Smooth muscle cell (in vitro differentiated cells): ENCODE measurements around the gene AARSD1. TPM values are rescaled to one million over a fixed set of nuclear protein-coding genes. Genes with fewer than 3 reads are reported as not detected.
"Not testable (repeated sequence)": the region's sequence is repeated elsewhere in the genome, so short reads cannot be mapped to it uniquely, and the experiment has no call there.

ENCODE experiments used
- DNase-seq: peaks from one replicate; lab custom pipeline; 2025; ENCODE audit not compliant: unreplicated experiment; lab: John Stamatoyannopoulos, UW
- H2AFZ ChIP-seq: fragments of 200-600 bp; sonication (generic); 2 replicates; pipeline ENCODE4 v1.6.0; 2016; ENCODE audit warnings: antibody characterized with exemption, low read depth, mild to moderate bottlenecking
- H3F3A ChIP-seq: fragments of 200-600 bp; sonication (generic); 2 replicates; pipeline ENCODE4 v1.6.0; 2017; ENCODE audit warnings: antibody characterized with exemption, low read depth
- H3K27ac ChIP-seq: fragments of 200-600 bp; sonication (generic); 2 replicates; pipeline ENCODE4 v1.5.1; 2016; ENCODE audit warnings: low read depth, mild to moderate bottlenecking
- H3K27me3 ChIP-seq: fragments of 200-600 bp; sonication (generic); 2 replicates; pipeline ENCODE4 v1.6.1; 2016; ENCODE audit warnings: low read depth, mild to moderate bottlenecking
- H3K36me3 ChIP-seq: fragments of 200-600 bp; sonication (generic); 2 replicates; pipeline ENCODE4 v1.5.1; 2016; ENCODE audit warnings: low read depth
- H3K4me1 ChIP-seq: fragments of 200-600 bp; sonication (generic); 2 replicates; pipeline ENCODE4 v1.5.1; 2016; ENCODE audit warnings: low read depth
- H3K4me2 ChIP-seq: fragments of 200-600 bp; sonication (generic); 2 replicates; pipeline ENCODE4 v1.6.0; 2016; ENCODE audit warnings: mild to moderate bottlenecking
- H3K4me3 ChIP-seq: fragments of 200-600 bp; sonication (generic); 2 replicates; pipeline ENCODE4 v1.5.1; 2016; ENCODE audit warnings: mild to moderate bottlenecking
- H3K79me2 ChIP-seq: fragments of 200-600 bp; sonication (generic); 2 replicates; pipeline ENCODE4 v1.6.0; 2016; ENCODE audit warnings: low read depth, mild to moderate bottlenecking
- H3K9ac ChIP-seq: fragments of 200-600 bp; sonication (generic); 2 replicates; pipeline ENCODE4 v1.6.0; 2016; ENCODE audit warnings: low read depth
- H3K9me3 ChIP-seq: fragments of 200-600 bp; sonication (generic); replicated peaks from 2 replicates; pipeline ENCODE4 v1.5.1; 2016; ENCODE audit warnings: low read depth
- H4K20me1 ChIP-seq: fragments of 200-600 bp; sonication (generic); 2 replicates; pipeline ENCODE4 v1.6.0; 2016; ENCODE audit warnings: low read depth
- CTCF ChIP-seq: fragments of 200-600 bp; sonication (generic); IDR thresholded peaks from 2 replicates; pipeline ENCODE4 v1.5.1; 2017; ENCODE audit warnings: borderline replicate concordance, mild to moderate bottlenecking, antibody characterized with exemption; ENCODE audit not compliant: insufficient read depth, poor library complexity, severe bottlenecking
- WGBS: methylation state at CpG from one replicate; pipeline ENCODE4 v1.1.7; 2016; ENCODE audit warnings: low lambda C conversion rate; 5-methylcytosine and 5-hydroxymethylcytosine counted together
- polyA plus RNA-seq: library from polyadenylated mRNA; unstranded; fragments of >200 nt; fragmentation: Nextera tagmentation; extraction: Ambion mirVana; gene quantifications from 2 replicates; pipeline ENCODE4 v1.2.1, GENCODE V29; 2016
- total RNA-seq: library from RNA; depleted of rRNA; stranded (reverse); fragments of >200 nt; gene quantifications from 2 replicates; pipeline ENCODE4 v1.2.3, GENCODE V29; 2014

AARSD1 gene
- total and polyA plus RNA-seq, 2 experiments from 2014 or later: 22.0 to 48.0 TPM

DNA sequence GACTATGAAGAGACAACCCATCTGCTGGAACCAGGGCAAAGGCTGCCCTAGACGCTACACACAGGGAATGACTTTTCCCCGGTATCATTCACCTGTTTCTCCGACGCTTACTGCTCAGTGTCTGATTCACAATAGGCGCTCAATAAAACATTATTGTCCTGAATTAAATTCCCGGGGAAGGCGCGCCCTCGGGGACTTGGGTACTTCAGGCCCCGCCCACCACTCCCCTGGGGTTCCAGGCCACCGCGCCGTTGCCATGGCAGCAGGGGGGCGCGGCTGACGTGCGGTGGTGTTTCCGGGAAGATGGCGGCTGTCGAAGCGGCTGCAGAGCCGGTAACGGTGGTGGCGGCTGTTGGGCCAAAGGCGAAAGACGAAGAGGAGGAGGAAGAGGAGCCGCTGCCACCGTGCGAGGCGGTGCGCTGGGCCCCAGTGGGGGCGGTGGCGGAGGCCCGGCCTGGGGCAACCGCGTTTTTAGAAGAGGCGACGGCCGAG is 16.1 kb upstream of the AARSD1 start, which contains the start of gene RUNDC1:
TSS of gene RUNDC1 (plus strand) at position 292 of the 492 bp plus-strand sequence. CDS start at position 304, 12 bp downstream.
- H3K9me3 ChIP-seq: no peaks in the 10 kb centered on the region
- H3K79me2 ChIP-seq: peaks cover 37% of the 10 kb centered on the region
- H3K27ac ChIP-seq: peak within 1 kb of the TSS; percentile 81
- peak within 1 kb of the TSS; percentile 99 for H3K4me2 ChIP-seq
- peak within 1 kb of the TSS; percentile 93 for H3K4me3 ChIP-seq
- H3K36me3 ChIP-seq: no peaks in the 10 kb centered on the region
- TF ChIP-seq CTCF: no peak
- under 1% methylated on average over 25 of the region's 39 CpGs for WGBS
- peak within 1 kb of the TSS; percentile 90 for H3K9ac ChIP-seq
- no peaks in the 10 kb centered on the region for H3F3A ChIP-seq
- no peaks in the 10 kb centered on the region for H3K27me3 ChIP-seq
- peak; percentile 60 for DNase-seq
- peaks cover 7% of the 10 kb centered on the region for H3K4me1 ChIP-seq
- H4K20me1 ChIP-seq: peaks cover 27% of the 10 kb centered on the region
- peak within 1 kb of the TSS; percentile 79 for H2AFZ ChIP-seq

DNA sequence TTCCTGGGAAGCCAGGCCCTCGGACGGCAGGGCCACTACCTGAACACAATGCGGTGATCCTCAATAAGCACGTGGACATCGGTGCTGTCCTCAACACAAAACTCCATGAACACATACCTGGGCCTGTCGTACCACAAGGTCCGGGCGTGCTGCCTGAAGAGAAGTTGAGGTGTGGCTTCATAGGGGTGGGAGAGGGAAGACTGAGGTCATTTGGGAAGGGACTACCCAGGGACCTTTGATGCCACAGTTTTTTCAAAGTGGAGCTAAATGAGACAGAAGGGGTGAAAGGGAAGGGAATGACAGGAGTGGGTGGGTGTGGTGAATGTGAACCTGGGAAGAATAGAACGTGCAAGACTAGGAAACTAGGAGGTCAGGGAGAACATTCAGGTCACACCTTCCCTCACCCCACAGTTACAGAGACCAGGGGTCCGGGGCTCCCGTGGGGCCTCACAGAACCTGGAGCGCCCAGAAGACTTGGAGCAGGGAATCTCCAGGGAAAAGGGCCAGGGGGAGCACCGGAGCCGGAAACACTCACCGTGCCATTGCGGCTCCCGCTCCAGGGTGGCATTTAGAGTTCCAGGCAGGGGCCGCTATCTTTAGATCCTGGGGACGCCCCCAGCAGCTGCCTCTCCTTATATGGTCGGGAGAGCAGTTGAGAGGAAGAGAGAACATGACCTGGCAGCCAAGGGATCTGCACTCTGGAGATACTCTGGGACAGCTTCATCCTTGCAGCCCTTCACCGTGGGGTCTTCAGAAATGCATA is 15.4 kb upstream of the AARSD1 start, which contains the start of gene PTGES3L:
TSS of gene PTGES3L (minus strand) at position 570 of the 763 bp plus-strand sequence. CDS start at position 543, 27 bp downstream.
- peak within 1 kb of the TSS; percentile 79 for H2AFZ ChIP-seq
- WGBS: 35% methylated on average over 21 of the region's 21 CpGs
- H3K9ac ChIP-seq: peak within 1 kb of the TSS; percentile 90
- peaks cover 21% of the 10 kb centered on the region for H4K20me1 ChIP-seq
- TF ChIP-seq CTCF: no peak
- H3K79me2 ChIP-seq: peaks cover 34% of the 10 kb centered on the region
- peak; percentile 36 for DNase-seq
- H3K27ac ChIP-seq: peak within 1 kb of the TSS; percentile 81
- H3K4me1 ChIP-seq: peaks cover 7% of the 10 kb centered on the region
- H3K36me3 ChIP-seq: no peaks in the 10 kb centered on the region
- peak within 1 kb of the TSS; percentile 93 for H3K4me3 ChIP-seq
- H3F3A ChIP-seq: no peaks in the 10 kb centered on the region
- no peaks in the 10 kb centered on the region for H3K9me3 ChIP-seq
- no peaks in the 10 kb centered on the region for H3K27me3 ChIP-seq
- peak within 1 kb of the TSS; percentile 99 for H3K4me2 ChIP-seq

DNA sequence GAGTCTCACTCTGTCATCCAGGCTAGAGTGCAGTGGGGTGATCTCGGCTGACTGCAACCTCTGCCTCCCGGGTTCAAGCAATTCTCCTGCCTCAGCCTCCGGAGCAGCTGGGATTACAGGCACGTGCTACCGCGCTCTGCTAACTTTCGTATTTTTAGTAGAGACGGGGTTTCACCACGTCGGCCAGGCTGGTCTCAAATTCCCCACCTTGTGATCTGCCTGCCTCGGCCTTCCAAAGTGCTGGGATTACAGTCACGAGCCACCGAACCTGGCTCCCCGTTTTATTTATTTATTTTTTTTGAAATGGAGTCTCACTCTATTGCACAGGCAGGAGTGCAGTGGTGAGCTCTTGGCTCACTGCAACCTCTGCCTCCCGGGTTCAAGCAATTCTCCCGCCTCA is 11.4 kb upstream of the AARSD1 start:
- H3F3A ChIP-seq, H4K20me1 ChIP-seq, H3K4me1 ChIP-seq, H3K36me3 ChIP-seq, H2AFZ ChIP-seq, H3K4me2 ChIP-seq, H3K4me3 ChIP-seq, H3K27ac ChIP-seq, H3K27me3 ChIP-seq, DNase-seq, H3K79me2 ChIP-seq, H3K9ac ChIP-seq, H3K9me3 ChIP-seq: not testable (repeated sequence)
- 95% methylated on average over 16 of the region's 16 CpGs for WGBS

GRCh38 chr17:42975265-42975664 is 11.0 kb upstream of the AARSD1 start:
- no peaks in the 10 kb centered on the region for H3K9me3 ChIP-seq
- no peaks in the 10 kb centered on the region for H3K27me3 ChIP-seq
- no peaks in the 10 kb centered on the region for H3F3A ChIP-seq
- H3K9ac ChIP-seq: no peak overlapping the region
- no peaks in the 10 kb centered on the region for H3K36me3 ChIP-seq
- no peak overlapping the region for H3K27ac ChIP-seq
- H4K20me1 ChIP-seq: no peaks in the 10 kb centered on the region
- WGBS: 93% methylated on average over 2 of the region's 2 CpGs
- H3K4me3 ChIP-seq: no peak overlapping the region
- H2AFZ ChIP-seq: no peak overlapping the region
- peaks cover 7% of the 10 kb centered on the region for H3K4me1 ChIP-seq
- no peaks in the 10 kb centered on the region for H3K79me2 ChIP-seq
- no peak for DNase-seq
- no peak overlapping the region for H3K4me2 ChIP-seq
- TF ChIP-seq CTCF: no peak

- H3K27me3 ChIP-seq, H3K9me3 ChIP-seq, H3K27ac ChIP-seq, H3K36me3 ChIP-seq, H4K20me1 ChIP-seq, H3K4me1 ChIP-seq, H3K9ac ChIP-seq, H3K4me3 ChIP-seq, DNase-seq, H3K79me2 ChIP-seq, H3F3A ChIP-seq, H3K4me2 ChIP-seq, H2AFZ ChIP-seq: not testable (repeated sequence)
- 100% methylated on average over 5 of the region's 18 CpGs for WGBS
Observed at GRCh38 chr17:42973323-42973722, 9.1 kb upstream of the AARSD1 start.
